Osteoblast (primary cell): ENCODE data around the gene IRS1. TPM values are rescaled to one million over a fixed set of nuclear protein-coding genes. Genes with fewer than 3 reads are reported as not detected.

ENCODE experiments used
- DNase-seq: peaks from one replicate; pipeline ENCODE4 v3.0.0; 2011; ENCODE audit warnings: low spot score, mixed read lengths; ENCODE audit not compliant: insufficient read length; ENCODE audit errors: missing footprints
- H2AFZ ChIP-seq: 2 replicates; pipeline ENCODE4 v1.6.0; 2011; ENCODE audit warnings: mild to moderate bottlenecking, low read length
- H3K27ac ChIP-seq: 2 replicates; pipeline ENCODE4 v1.5.1; 2011; ENCODE audit warnings: mild to moderate bottlenecking, low read depth, low read length, moderate library complexity
- H3K27me3 ChIP-seq: 2 replicates; pipeline ENCODE4 v1.6.0; 2012; ENCODE audit warnings: mild to moderate bottlenecking, control low read depth, inconsistent platforms, low read length, moderate library complexity; ENCODE audit not compliant: insufficient read depth
- H3K36me3 ChIP-seq: 2 replicates; pipeline ENCODE4 v1.5.1; 2011; ENCODE audit warnings: mild to moderate bottlenecking, low read length, control low read depth, moderate library complexity; ENCODE audit not compliant: insufficient read depth
- H3K4me1 ChIP-seq: 2 replicates; pipeline ENCODE4 v1.5.1; 2011; ENCODE audit warnings: mild to moderate bottlenecking, low read length, control low read depth, moderate library complexity; ENCODE audit not compliant: insufficient read depth
- H3K4me2 ChIP-seq: 2 replicates; pipeline ENCODE4 v1.6.0; 2011; ENCODE audit warnings: mild to moderate bottlenecking, low read length; ENCODE audit not compliant: insufficient read depth
- H3K4me3 ChIP-seq: fragments of 200-600 bp; sonication (generic); 3 replicates; pipeline ENCODE4 v1.5.1; 2012; ENCODE audit warnings: mild to moderate bottlenecking, low read length, inconsistent platforms; ENCODE audit not compliant: insufficient read depth
- H3K79me2 ChIP-seq: 2 replicates; pipeline ENCODE4 v1.6.0; 2012; ENCODE audit warnings: mild to moderate bottlenecking, low read length, control low read depth, inconsistent platforms; ENCODE audit not compliant: insufficient read depth
- H3K9me3 ChIP-seq: 2 replicates; pipeline ENCODE4 v1.5.1; 2011; ENCODE audit warnings: low read depth, low read length, control low read depth
- H4K20me1 ChIP-seq: 2 replicates; pipeline ENCODE4 v1.6.0; 2012; ENCODE audit warnings: mild to moderate bottlenecking, low read length, control low read depth; ENCODE audit not compliant: insufficient read depth
- CTCF ChIP-seq: IDR thresholded peaks from 2 replicates; pipeline ENCODE4 v1.5.1; 2011; ENCODE audit warnings: mild to moderate bottlenecking, low read depth, low read length, moderate library complexity; ENCODE audit errors: extremely low read depth
- total RNA-seq: library from RNA; depleted of rRNA; stranded (reverse); fragments of >200 nt; gene quantifications from 2 replicates; pipeline ENCODE4 v1.2.3, GENCODE V29; 2012

IRS1 gene
- total RNA-seq, 1 donor, result 27.9 TPM

GRCh38 chr2:226783885-226784284, 15.7 kb downstream of the IRS1 start:
- DNase-seq, result no peak
- no peaks in the 10 kb centered on the region for H3K27me3 ChIP-seq
- H3K36me3 ChIP-seq, result peaks cover 12% of the 10 kb centered on the region
- no peaks in the 10 kb centered on the region for H3K9me3 ChIP-seq
- H2AFZ ChIP-seq, result no peak overlapping the region
- peaks cover 17% of the 10 kb centered on the region for H3K4me1 ChIP-seq
- H3K4me2 ChIP-seq, result no peak overlapping the region
- H3K79me2 ChIP-seq, result peaks cover 95% of the 10 kb centered on the region
- no peak overlapping the region for H3K4me3 ChIP-seq
- no peak for TF ChIP-seq CTCF
- H3K27ac ChIP-seq, result no peak overlapping the region
- no peaks in the 10 kb centered on the region for H4K20me1 ChIP-seq

- H3K79me2 ChIP-seq, result peaks cover 92% of the 10 kb centered on the region
Measured at GRCh38 chr2:226782092-226782713, 17.4 kb downstream of the IRS1 start.

GRCh38 chr2:226780431-226780830, 19.2 kb downstream of the IRS1 start:
- Histone ChIP-seq H3K4me3 (no peak overlapping the region), H3K79me2 (peaks cover 95% of the 10 kb centered on the region), H3K4me1 (peaks cover 6% of the 10 kb centered on the region), H4K20me1 (no peaks in the 10 kb centered on the region), H2AFZ (no peak overlapping the region), H3K27me3 (no peaks in the 10 kb centered on the region), H3K4me2 (no peak overlapping the region), H3K27ac (no peak overlapping the region), H3K36me3 (peaks cover 26% of the 10 kb centered on the region), H3K9me3 (no peaks in the 10 kb centered on the region)
- TF ChIP-seq CTCF, result no peak
- DNase-seq, result no peak

More at GRCh38 chr2:226782092-226782713, 17.4 kb downstream of the IRS1 start:
- Histone ChIP-seq H3K4me2 (peak overlapping the region; percentile 40), H3K9me3 (no peaks in the 10 kb centered on the region), H3K27me3 (no peaks in the 10 kb centered on the region), H3K4me1 (peaks cover 6% of the 10 kb centered on the region), H2AFZ (no peak overlapping the region), H4K20me1 (no peaks in the 10 kb centered on the region), H3K36me3 (peaks cover 12% of the 10 kb centered on the region), H3K27ac (peak overlapping the region; percentile 53), H3K4me3 (peak overlapping the region; percentile 9)
- TF ChIP-seq CTCF, result no peak
- DNase-seq, result no peak

- no peak for TF ChIP-seq CTCF
- H3K79me2 ChIP-seq, result peaks cover 95% of the 10 kb centered on the region
Measured at GRCh38 chr2:226777611-226778010, 22.0 kb downstream of the IRS1 start.

More at GRCh38 chr2:226777611-226778010, 22.0 kb downstream of the IRS1 start:
- no peak for DNase-seq
- Histone ChIP-seq H3K4me2 (no peak overlapping the region), H3K4me3 (no peak overlapping the region), H3K36me3 (peaks cover 30% of the 10 kb centered on the region), H3K27ac (no peak overlapping the region), H3K4me1 (peaks cover 24% of the 10 kb centered on the region), H2AFZ (no peak overlapping the region), H4K20me1 (peaks cover 4% of the 10 kb centered on the region), H3K27me3 (no peaks in the 10 kb centered on the region), H3K9me3 (no peaks in the 10 kb centered on the region)
